Measurements from ENCODE around the gene CLCN1.
A peak's percentile ranks its signal among the peaks of the same experiment; 100 is the strongest.

The CLCN1 gene

GRCh38 chr7:143337216-143337615, 21.3 kb downstream of the CLCN1 start:
- no peak overlapping the region for H3K14ac ChIP-seq (ENCODE audit: low read length)
- H3K4me2 ChIP-seq (ENCODE audit: insufficient read depth, low read length, poor library complexity, severe bottlenecking): no peak overlapping the region
- no peak overlapping the region for H3K18ac ChIP-seq (ENCODE audit: low read length)
- H3K27ac ChIP-seq (replicated peaks; ENCODE audit: low read length): no peak overlapping the region
- WGBS, 2 donors (ENCODE audit: extremely low coverage in 2 of 2, insufficient read length in 2 of 2, insufficient replicate concordance in 1 of 2): no CpG with 5 or more reads among the region's 3 CpGs
- H2BK5ac ChIP-seq (ENCODE audit: low read length): no peak overlapping the region
- no peak overlapping the region for H3K9ac ChIP-seq (ENCODE audit: low read depth, low read length, poor library complexity)
- no peak overlapping the region for H4K91ac ChIP-seq (ENCODE audit: low read depth, low read length, poor library complexity)
- DNase-seq (ENCODE audit: low spot score): no peak
- no peaks in the 10 kb centered on the region for H3K9me3 ChIP-seq (replicated peaks in 1 of 2; ENCODE audit: control insufficient read depth in 2 of 2, insufficient read depth in 1 of 2, low read depth in 1 of 2, low read length in 2 of 2)
- H2BK15ac ChIP-seq (ENCODE audit: low read length): no peak overlapping the region
- H3K36me3 ChIP-seq (replicated peaks in 1 of 2; ENCODE audit: control insufficient read depth in 2 of 2, insufficient read depth in 2 of 2, low read length in 2 of 2): no peaks in the 10 kb centered on the region
- H2AFZ ChIP-seq (ENCODE audit: low read length): no peak overlapping the region
- no peak overlapping the region for H2BK12ac ChIP-seq (ENCODE audit: low read length)
- no peaks in the 10 kb centered on the region for H3K79me1 ChIP-seq (ENCODE audit: low read depth, low read length)
- no peak overlapping the region for H4K8ac ChIP-seq (ENCODE audit: low read depth, low read length)
- no peak overlapping the region for H3K4me3 ChIP-seq (ENCODE audit: low read length in 2 of 2)
- H3K4ac ChIP-seq (ENCODE audit: low read length): no peak overlapping the region
- no peak overlapping the region for H3K23ac ChIP-seq (ENCODE audit: low read depth, low read length, poor library complexity)
- H2BK120ac ChIP-seq (ENCODE audit: low read depth, low read length): no peak overlapping the region
- H3K4me1 ChIP-seq (ENCODE audit: control insufficient read depth in 2 of 2, insufficient read depth in 1 of 2, low read depth in 1 of 2, low read length in 2 of 2): no peaks in the 10 kb centered on the region
- H3K27me3 ChIP-seq (ENCODE audit: control insufficient read depth in 3 of 3, insufficient read depth in 3 of 3, low read depth in 1 of 3, low read length in 3 of 3): peaks cover 0 to 27% (median 0%) of the 10 kb centered on the region in 3 experiments
- H2AK5ac ChIP-seq (ENCODE audit: low read depth, low read length): no peak overlapping the region

- Histone ChIP-seq H2BK12ac (ENCODE audit: low read length) (no peak overlapping the region), H3K27me3 (ENCODE audit: control insufficient read depth in 3 of 3, insufficient read depth in 3 of 3, low read depth in 1 of 3, low read length in 3 of 3) (peaks cover 0 to 42% (median 0%) of the 10 kb centered on the region in 3 experiments), H2BK120ac (ENCODE audit: low read depth, low read length) (no peak overlapping the region), H3K27ac (replicated peaks; ENCODE audit: low read length) (no peak overlapping the region), H3K36me3 (replicated peaks in 1 of 2; ENCODE audit: control insufficient read depth in 2 of 2, insufficient read depth in 2 of 2, low read length in 2 of 2) (no peaks in the 10 kb centered on the region), H2AK5ac (ENCODE audit: low read depth, low read length) (no peak overlapping the region), H3K79me1 (ENCODE audit: low read depth, low read length) (no peaks in the 10 kb centered on the region), H4K91ac (ENCODE audit: low read depth, low read length, poor library complexity) (no peak overlapping the region), H2BK15ac (ENCODE audit: low read length) (no peak overlapping the region), H3K18ac (ENCODE audit: low read length) (no peak overlapping the region), H3K4me2 (ENCODE audit: insufficient read depth, low read length, poor library complexity, severe bottlenecking) (no peak overlapping the region), H4K8ac (ENCODE audit: low read depth, low read length) (no peak overlapping the region), H3K4me3 (ENCODE audit: low read length in 2 of 2) (no peak overlapping the region), H2AFZ (ENCODE audit: low read length) (no peak overlapping the region), H2BK5ac (ENCODE audit: low read length) (no peak overlapping the region), H3K9ac (ENCODE audit: low read depth, low read length, poor library complexity) (no peak overlapping the region), H3K23ac (ENCODE audit: low read depth, low read length, poor library complexity) (no peak overlapping the region), H3K4me1 (ENCODE audit: control insufficient read depth in 2 of 2, insufficient read depth in 1 of 2, low read depth in 1 of 2, low read length in 2 of 2) (no peaks in the 10 kb centered on the region), H3K4ac (ENCODE audit: low read length) (no peak overlapping the region), H3K14ac (ENCODE audit: low read length) (no peak overlapping the region), H3K9me3 (replicated peaks in 1 of 2; ENCODE audit: control insufficient read depth in 2 of 2, insufficient read depth in 1 of 2, low read depth in 1 of 2, low read length in 2 of 2) (no peaks in the 10 kb centered on the region)
- no peak for DNase-seq (ENCODE audit: low spot score)
- no CpG with 5 or more reads among the region's 8 CpGs for WGBS, 2 donors (ENCODE audit: extremely low coverage in 2 of 2, insufficient read length in 2 of 2, insufficient replicate concordance in 1 of 2)
These were observed 25.9 kb downstream of the CLCN1 start for GRCh38 chr7:143341842-143342241.

- H3K4ac ChIP-seq (ENCODE audit: low read length): no peak overlapping the region
- H2AFZ ChIP-seq (ENCODE audit: low read length): no peak overlapping the region
- DNase-seq (ENCODE audit: low spot score): no peak
- no peak overlapping the region for H3K14ac ChIP-seq (ENCODE audit: low read length)
- H3K27ac ChIP-seq (replicated peaks; ENCODE audit: low read length): no peak overlapping the region
- H2BK120ac ChIP-seq (ENCODE audit: low read depth, low read length): no peak overlapping the region
- H2BK15ac ChIP-seq (ENCODE audit: low read length): no peak overlapping the region
- H2AK5ac ChIP-seq (ENCODE audit: low read depth, low read length): no peak overlapping the region
- no peak overlapping the region for H3K23ac ChIP-seq (ENCODE audit: low read depth, low read length, poor library complexity)
- WGBS, 2 donors (ENCODE audit: extremely low coverage in 2 of 2, insufficient read length in 2 of 2, insufficient replicate concordance in 1 of 2): no CpG with 5 or more reads among the region's 3 CpGs
- no peaks in the 10 kb centered on the region for H3K4me1 ChIP-seq (ENCODE audit: control insufficient read depth in 2 of 2, insufficient read depth in 1 of 2, low read depth in 1 of 2, low read length in 2 of 2)
- H3K18ac ChIP-seq (ENCODE audit: low read length): no peak overlapping the region
- no peak overlapping the region for H3K4me2 ChIP-seq (ENCODE audit: insufficient read depth, low read length, poor library complexity, severe bottlenecking)
- no peak overlapping the region for H3K9ac ChIP-seq (ENCODE audit: low read depth, low read length, poor library complexity)
- H3K9me3 ChIP-seq (replicated peaks in 1 of 2; ENCODE audit: control insufficient read depth in 2 of 2, insufficient read depth in 1 of 2, low read depth in 1 of 2, low read length in 2 of 2): no peaks in the 10 kb centered on the region
- no peak overlapping the region for H3K4me3 ChIP-seq (ENCODE audit: low read length in 2 of 2)
- H2BK12ac ChIP-seq (ENCODE audit: low read length): no peak overlapping the region
- no peak overlapping the region for H4K8ac ChIP-seq (ENCODE audit: low read depth, low read length)
- peaks cover 0 to 37% (median 0%) of the 10 kb centered on the region in 3 experiments for H3K27me3 ChIP-seq (ENCODE audit: control insufficient read depth in 3 of 3, insufficient read depth in 3 of 3, low read depth in 1 of 3, low read length in 3 of 3)
- H2BK5ac ChIP-seq (ENCODE audit: low read length): no peak overlapping the region
- H4K91ac ChIP-seq (ENCODE audit: low read depth, low read length, poor library complexity): no peak overlapping the region
- no peaks in the 10 kb centered on the region for H3K36me3 ChIP-seq (replicated peaks in 1 of 2; ENCODE audit: control insufficient read depth in 2 of 2, insufficient read depth in 2 of 2, low read length in 2 of 2)
- no peaks in the 10 kb centered on the region for H3K79me1 ChIP-seq (ENCODE audit: low read depth, low read length)
These were observed 27.7 kb downstream of the CLCN1 start for GRCh38 chr7:143343596-143343995.

GRCh38 chr7:143345428-143345900, 29.6 kb downstream of the CLCN1 start:
- Histone ChIP-seq H3K9ac (ENCODE audit: low read depth, low read length, poor library complexity) (peak overlapping the region; percentile 14), H4K8ac (ENCODE audit: low read depth, low read length) (no peak overlapping the region), H3K79me1 (ENCODE audit: low read depth, low read length) (no peaks in the 10 kb centered on the region), H3K4me1 (ENCODE audit: control insufficient read depth in 2 of 2, insufficient read depth in 1 of 2, low read depth in 1 of 2, low read length in 2 of 2) (no peaks in the 10 kb centered on the region), H3K27ac (replicated peaks; ENCODE audit: low read length) (no peak overlapping the region), H3K4me2 (ENCODE audit: insufficient read depth, low read length, poor library complexity, severe bottlenecking) (peak overlapping the region; percentile 56), H3K14ac (ENCODE audit: low read length) (no peak overlapping the region), H2BK12ac (ENCODE audit: low read length) (peak overlapping the region; percentile 65), H2AK5ac (ENCODE audit: low read depth, low read length) (no peak overlapping the region), H3K4ac (ENCODE audit: low read length) (no peak overlapping the region), H2AFZ (ENCODE audit: low read length) (peak overlapping the region; percentile 67), H3K23ac (ENCODE audit: low read depth, low read length, poor library complexity) (peak overlapping the region; percentile 36), H3K4me3 (ENCODE audit: low read length in 2 of 2) (no peak overlapping the region), H3K36me3 (replicated peaks in 1 of 2; ENCODE audit: control insufficient read depth in 2 of 2, insufficient read depth in 2 of 2, low read length in 2 of 2) (no peaks in the 10 kb centered on the region), H3K9me3 (replicated peaks in 1 of 2; ENCODE audit: control insufficient read depth in 2 of 2, insufficient read depth in 1 of 2, low read depth in 1 of 2, low read length in 2 of 2) (no peaks in the 10 kb centered on the region), H3K27me3 (ENCODE audit: control insufficient read depth in 3 of 3, insufficient read depth in 3 of 3, low read depth in 1 of 3, low read length in 3 of 3) (peaks cover 0 to 35% (median 0%) of the 10 kb centered on the region in 3 experiments), H2BK5ac (ENCODE audit: low read length) (no peak overlapping the region), H4K91ac (ENCODE audit: low read depth, low read length, poor library complexity) (no peak overlapping the region), H3K18ac (ENCODE audit: low read length) (peak overlapping the region; percentile 77), H2BK120ac (ENCODE audit: low read depth, low read length) (no peak overlapping the region), H2BK15ac (ENCODE audit: low read length) (peak overlapping the region; percentile 69)
- no CpG with 5 or more reads among the region's 35 CpGs for WGBS, 2 donors (ENCODE audit: extremely low coverage in 2 of 2, insufficient read length in 2 of 2, insufficient replicate concordance in 1 of 2)
- DNase-seq (ENCODE audit: low spot score): peak; percentile 57
